LNCAP (cell line): ENCODE results near the gene KCND3.

Experiments
- TF ChIP-seq, protein P1 (sequence below): fragments of 450-650 bp; IDR thresholded peaks from 2 replicates; pipeline ENCODE4 v1.5.1; 2017; ENCODE audit warnings: mild to moderate bottlenecking

The KCND3 gene

DNA sequence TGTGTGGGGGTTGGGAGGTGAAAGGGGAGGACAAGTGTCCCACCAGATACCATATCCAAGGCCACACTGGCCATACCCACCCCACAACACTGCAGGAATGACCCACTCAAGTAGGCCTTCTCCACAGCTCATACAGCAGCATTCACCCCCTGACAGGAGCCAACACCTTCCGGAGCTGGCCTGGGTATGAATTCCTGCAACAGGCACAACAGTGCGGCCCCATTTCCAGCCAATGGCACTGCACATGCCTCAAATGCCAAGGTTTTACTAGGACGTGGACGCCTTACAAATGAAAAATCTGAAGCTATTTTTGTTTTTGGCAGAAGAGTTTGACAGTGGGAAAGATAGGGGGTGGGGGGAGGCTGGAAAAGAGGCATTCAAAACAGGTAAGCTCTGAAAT, 2.0 kb downstream of the KCND3 start:
- TF ChIP-seq, protein P1, sequence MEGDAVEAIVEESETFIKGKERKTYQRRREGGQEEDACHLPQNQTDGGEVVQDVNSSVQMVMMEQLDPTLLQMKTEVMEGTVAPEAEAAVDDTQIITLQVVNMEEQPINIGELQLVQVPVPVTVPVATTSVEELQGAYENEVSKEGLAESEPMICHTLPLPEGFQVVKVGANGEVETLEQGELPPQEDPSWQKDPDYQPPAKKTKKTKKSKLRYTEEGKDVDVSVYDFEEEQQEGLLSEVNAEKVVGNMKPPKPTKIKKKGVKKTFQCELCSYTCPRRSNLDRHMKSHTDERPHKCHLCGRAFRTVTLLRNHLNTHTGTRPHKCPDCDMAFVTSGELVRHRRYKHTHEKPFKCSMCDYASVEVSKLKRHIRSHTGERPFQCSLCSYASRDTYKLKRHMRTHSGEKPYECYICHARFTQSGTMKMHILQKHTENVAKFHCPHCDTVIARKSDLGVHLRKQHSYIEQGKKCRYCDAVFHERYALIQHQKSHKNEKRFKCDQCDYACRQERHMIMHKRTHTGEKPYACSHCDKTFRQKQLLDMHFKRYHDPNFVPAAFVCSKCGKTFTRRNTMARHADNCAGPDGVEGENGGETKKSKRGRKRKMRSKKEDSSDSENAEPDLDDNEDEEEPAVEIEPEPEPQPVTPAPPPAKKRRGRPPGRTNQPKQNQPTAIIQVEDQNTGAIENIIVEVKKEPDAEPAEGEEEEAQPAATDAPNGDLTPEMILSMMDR: no peak

DNA sequence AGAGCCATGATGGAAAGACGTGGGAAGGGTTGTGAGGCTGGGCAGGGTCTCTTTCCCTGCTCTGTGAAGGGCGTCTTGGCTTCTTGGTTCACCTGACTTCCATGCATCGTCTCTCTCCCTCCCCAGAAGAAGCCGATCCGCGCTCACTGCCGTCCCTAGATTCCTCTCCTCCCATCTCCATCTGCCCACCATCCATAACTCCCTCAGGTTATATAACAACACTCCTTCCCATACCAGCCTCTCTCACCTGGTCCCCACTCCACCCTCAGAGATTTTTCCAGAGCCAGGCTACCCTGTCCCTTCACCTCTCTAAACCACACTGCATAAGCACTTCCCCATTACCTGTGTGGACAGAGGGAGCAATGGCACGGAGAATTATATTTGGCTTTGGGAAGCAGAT, 6.0 kb downstream of the KCND3 start:
- TF ChIP-seq, protein P1: no peak

DNA sequence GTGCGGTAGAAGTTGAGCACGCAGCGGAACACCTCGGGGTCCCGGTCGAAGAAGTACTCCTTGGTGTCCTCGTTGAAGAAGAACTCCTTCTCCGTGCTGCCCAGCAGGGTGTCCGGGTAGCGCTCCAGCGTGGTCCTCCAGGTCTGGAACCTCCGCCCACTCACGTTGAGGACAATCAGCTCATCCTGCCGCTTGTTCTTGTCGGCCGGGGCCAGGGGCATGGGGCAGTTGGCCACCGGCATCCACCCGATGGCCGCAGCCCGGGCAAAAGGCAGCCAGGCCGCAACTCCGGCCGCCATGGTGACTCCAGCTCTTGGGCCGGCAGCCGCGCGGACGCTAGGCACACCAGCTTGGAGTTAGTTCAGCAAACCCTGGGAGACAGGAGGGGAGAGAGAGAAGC, 7.0 kb downstream of the KCND3 start:
- TF ChIP-seq, protein P1: no peak

DNA sequence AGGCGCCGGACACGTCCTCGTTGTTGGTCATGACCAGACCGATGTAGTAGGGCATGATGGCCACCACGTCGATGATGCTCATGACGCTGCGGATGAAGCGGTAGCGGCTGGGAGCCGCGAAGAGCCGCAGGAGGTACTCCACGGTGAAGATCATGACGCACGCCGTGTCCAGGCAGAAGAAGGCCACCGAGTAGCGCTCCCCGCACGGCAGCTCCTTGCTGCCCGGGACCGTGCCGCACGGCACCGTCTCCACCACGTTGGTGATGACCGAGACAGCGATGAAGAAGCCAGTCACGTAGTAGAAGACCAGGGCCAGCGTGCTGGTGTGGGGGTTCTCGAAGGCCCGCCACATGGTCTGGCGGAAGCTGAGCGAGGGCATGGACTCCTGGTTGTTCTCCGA, 7.6 kb downstream of the KCND3 start:
- TF ChIP-seq, protein P1: no peak

DNA sequence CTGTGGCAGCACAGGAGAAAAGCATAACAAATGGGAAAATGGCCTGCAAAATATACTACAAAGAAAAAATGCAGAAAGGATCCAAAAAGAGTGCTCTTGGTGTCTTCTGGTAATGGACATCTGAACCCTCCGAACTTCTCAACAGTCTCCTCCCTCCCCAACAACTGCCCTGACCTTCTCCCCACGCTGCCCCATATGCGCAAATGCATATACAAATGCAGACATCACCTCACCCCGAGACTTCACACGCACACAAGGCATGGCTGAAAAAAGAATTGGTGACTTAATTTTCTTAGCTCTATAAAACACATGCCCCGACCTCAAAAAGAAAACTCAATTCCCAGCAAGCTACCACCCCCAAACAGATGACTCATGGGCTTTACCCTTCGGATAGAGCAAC, 8.4 kb downstream of the KCND3 start:
- TF ChIP-seq, protein P1: no peak

DNA sequence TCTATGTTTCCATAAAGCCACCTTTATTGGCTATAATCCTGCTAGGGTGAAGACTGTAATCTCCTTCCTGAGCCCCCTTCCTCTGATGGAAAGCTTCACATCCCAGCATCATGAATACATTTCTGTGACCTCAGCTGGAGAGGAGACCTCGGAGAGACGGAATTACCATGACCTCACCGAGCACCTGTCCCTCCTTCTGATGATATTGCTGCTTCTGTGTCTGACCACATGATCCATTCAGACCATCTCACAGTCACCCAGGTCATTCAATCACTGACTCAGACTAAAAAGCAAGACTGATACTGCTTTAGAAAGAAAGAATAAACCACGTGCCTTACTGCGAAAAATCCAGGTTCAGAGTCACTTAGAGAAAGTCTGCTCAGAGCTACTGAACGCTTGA, 8.8 kb downstream of the KCND3 start:
- TF ChIP-seq, protein P1: no peak

DNA sequence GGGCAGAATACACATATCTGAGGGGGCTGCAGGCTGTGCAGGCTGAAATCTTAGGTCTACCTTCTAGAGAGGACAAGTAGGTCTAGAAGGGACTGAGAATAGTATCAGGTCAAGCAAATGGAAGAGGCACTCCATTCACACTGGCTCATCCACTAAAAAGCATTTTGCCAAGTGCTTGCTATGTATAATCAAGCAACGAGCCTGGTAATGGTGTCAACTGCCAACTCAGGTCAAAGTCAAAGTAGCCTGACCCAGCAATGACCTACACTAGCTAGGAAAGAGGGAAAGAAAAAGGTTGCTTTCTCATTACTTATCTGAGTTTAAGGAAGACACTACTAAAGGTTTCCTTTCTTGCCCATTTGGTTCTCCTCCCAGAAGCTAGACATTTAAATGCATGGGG, 10.8 kb downstream of the KCND3 start:
- TF ChIP-seq, protein P1: no peak

DNA sequence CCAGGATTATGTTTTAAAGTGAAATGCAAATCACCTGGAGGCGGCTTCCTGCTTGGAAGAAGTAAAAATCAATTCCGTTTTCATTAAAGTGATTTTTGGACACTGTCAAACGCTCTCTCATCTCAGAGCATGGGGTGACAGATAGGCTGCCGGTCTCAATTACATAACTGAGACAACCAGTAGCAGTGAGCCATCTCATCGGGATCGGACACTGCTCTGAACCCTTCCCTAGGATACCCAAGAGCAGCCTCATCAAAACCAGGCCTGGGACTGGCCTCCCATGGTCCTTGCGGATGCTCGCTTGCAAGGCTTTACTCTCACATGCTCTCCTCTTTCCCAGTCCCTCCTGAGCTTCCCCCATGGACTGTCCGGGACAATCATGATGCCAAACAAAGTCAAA, 12.1 kb downstream of the KCND3 start:
- TF ChIP-seq, protein P1: no peak
